Measurements from ENCODE around the gene TIAM1.
A peak's percentile ranks its signal among the peaks of the same experiment; 100 is the strongest.

Gene TIAM1

DNA sequence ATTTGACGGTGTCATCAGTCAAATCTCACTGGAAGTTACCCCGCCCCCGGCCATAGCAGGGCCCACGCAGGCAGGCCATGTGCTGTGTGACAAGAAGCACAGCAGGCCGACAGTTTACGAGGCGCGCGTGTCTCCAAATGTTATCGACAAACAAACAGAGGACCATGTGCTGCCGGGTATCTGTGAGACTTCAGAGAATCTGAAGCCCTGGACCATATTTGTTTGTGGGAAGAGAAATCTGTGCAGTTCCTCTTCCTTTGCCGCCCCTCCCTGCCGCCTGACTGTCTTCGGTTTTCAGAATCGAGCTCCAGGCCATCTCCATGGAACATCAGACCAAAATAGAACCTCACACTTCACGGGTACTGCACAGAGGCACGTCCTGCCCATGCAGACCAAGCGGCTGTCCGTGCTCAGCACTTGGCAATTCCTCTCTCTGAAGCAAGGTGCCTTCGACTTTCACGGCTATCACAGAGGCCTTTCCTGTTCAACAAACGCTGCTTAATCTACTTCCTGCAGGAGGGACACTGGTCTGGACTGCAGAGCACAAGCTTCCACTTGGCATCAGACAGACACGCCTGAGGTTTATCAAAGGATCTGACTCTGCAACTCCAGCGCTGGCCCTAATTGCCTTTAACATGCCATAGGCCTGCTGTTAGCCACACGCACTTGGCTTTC is 170.0 kb downstream of the TIAM1 start:
- Histone ChIP-seq H3K27ac (ENCODE audit: low read depth in 2 of 2, low read length in 2 of 2) (peak overlapping the region; percentile 11 to 34), H3K36me3 (ENCODE audit: control insufficient read depth in 2 of 2, insufficient read depth in 2 of 2, low read length in 2 of 2) (no peaks in the 10 kb centered on the region)

DNA sequence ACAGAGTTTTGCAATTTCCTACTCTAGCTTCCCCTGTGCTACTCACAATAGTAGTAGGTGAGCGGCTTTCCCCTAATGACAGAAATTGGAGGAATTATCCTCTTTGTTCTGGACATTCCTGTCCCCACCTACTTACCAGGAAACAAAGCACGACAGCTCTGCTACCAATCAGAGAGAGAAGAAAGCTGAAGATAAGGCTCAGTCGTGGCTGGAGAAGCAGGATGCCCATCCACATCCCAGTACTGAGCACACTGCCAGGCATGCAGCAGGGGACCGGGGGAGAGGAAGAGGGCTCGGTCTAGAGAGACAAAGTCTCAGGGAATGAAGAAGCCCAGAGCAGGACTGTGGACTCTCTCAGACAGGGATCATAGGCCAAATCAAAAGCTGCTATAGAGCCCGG is 171.7 kb downstream of the TIAM1 start:
- H3K36me3 ChIP-seq (ENCODE audit: control insufficient read depth in 2 of 2, insufficient read depth in 2 of 2, low read length in 2 of 2), result no peaks in the 10 kb centered on the region

More for the DNA sequence above, 170.0 kb downstream of the TIAM1 start:
- no peaks in the 10 kb centered on the region for H3K9me3 ChIP-seq (ENCODE audit: control insufficient read depth in 2 of 2, low read length in 2 of 2)
- H3K4me1 ChIP-seq (ENCODE audit: control insufficient read depth in 2 of 2, insufficient read depth in 2 of 2, low read length in 2 of 2), result peaks cover 0 to 3% of the 10 kb centered on the region in 2 donors
- no peak overlapping the region for H3K4me3 ChIP-seq (ENCODE audit: low read length in 2 of 2)
- peak overlapping the region in 1 of 2 donors; percentile 9 for H3K9ac ChIP-seq (ENCODE audit: low read depth in 1 of 2, low read length in 2 of 2)
- H3K27me3 ChIP-seq (ENCODE audit: control insufficient read depth in 2 of 2, insufficient read depth in 2 of 2, low read length in 2 of 2), result no peaks in the 10 kb centered on the region

DNA sequence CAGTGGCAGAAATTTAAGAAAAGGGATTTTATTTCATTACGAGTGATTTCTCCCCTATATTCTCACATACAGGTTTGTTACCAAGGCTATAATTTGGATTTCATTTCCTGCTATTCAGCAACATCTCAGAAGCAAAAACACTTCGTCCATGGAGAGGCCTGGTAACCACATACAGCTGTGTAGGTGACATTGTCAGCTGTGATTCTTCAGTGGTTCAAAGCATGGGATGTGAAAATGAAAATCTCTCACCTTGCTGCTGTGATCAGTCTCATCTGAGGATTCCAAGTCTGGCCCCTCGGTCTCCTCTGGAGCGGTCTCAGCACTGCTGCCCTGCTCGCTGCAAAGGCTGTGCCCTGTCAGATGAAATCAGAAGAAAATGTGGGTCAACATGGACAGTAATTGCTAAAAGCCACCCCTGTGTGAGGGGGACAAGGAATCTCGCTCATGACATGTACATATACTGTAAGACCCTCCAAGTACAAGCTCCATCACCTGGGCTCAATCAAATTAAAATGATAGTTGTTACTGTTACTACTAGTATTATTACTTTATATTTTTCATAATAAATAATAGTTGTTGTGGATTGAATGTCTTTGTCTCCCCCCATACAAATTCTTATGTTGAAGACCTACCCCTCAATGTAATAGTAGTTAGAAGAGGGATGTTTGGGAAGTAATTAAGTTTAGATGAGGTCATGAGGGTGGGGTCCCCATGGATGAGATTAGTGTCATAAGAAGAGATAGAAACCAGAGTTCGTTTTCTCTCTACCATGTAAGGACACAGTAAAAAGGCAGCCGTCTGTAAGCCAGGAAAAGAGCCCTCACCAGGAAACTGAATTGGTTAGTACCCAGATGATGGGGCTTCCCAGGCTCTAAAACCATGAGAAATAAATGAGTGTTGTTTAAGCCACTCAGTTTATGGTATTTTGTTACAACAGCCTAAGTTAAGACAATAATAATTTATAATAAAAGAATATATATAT is 179.1 kb downstream of the TIAM1 start:
- no peaks in the 10 kb centered on the region for H3K9me3 ChIP-seq (ENCODE audit: control insufficient read depth in 2 of 2, low read length in 2 of 2)
- no peak overlapping the region for H3K9ac ChIP-seq (ENCODE audit: low read depth in 1 of 2, low read length in 2 of 2)
- H3K36me3 ChIP-seq (ENCODE audit: control insufficient read depth in 2 of 2, insufficient read depth in 2 of 2, low read length in 2 of 2), result no peaks in the 10 kb centered on the region
- no peaks in the 10 kb centered on the region for H3K27me3 ChIP-seq (ENCODE audit: control insufficient read depth in 2 of 2, insufficient read depth in 2 of 2, low read length in 2 of 2)
- no peaks in the 10 kb centered on the region for H3K4me1 ChIP-seq (ENCODE audit: control insufficient read depth in 2 of 2, insufficient read depth in 2 of 2, low read length in 2 of 2)
- H3K4me3 ChIP-seq (ENCODE audit: low read length in 2 of 2), result no peak overlapping the region
- H3K27ac ChIP-seq (ENCODE audit: low read depth in 2 of 2, low read length in 2 of 2), result no peak overlapping the region

More for the DNA sequence above, 171.7 kb downstream of the TIAM1 start:
- no peak overlapping the region for H3K4me3 ChIP-seq (ENCODE audit: low read length in 2 of 2)
- no peak overlapping the region for H3K27ac ChIP-seq (ENCODE audit: low read depth in 2 of 2, low read length in 2 of 2)
- no peaks in the 10 kb centered on the region for H3K27me3 ChIP-seq (ENCODE audit: control insufficient read depth in 2 of 2, insufficient read depth in 2 of 2, low read length in 2 of 2)
- H3K4me1 ChIP-seq (ENCODE audit: control insufficient read depth in 2 of 2, insufficient read depth in 2 of 2, low read length in 2 of 2), result peaks cover 0 to 3% of the 10 kb centered on the region in 2 donors
- H3K9me3 ChIP-seq (ENCODE audit: control insufficient read depth in 2 of 2, low read length in 2 of 2), result no peaks in the 10 kb centered on the region
- no peak overlapping the region for H3K9ac ChIP-seq (ENCODE audit: low read depth in 1 of 2, low read length in 2 of 2)

DNA sequence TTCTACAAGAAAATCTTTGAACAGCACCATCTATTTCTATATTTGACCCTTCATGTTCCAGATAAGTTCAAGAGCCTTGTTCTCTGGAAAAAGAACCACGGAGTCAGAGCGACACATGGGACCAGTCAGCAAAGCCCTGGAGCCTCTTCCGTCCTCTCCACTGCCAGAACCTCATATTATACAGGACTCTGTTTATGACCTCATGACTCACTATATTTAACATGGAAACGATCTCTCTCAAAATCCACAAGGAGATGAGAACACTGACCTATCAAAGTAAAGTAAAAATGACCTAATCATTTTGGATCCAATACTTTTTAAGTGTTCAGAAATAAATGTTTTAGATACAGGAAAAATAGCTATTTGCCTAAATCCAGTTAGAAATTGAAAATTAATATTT is 181.2 kb downstream of the TIAM1 start:
- no peaks in the 10 kb centered on the region for H3K4me1 ChIP-seq (ENCODE audit: control insufficient read depth in 2 of 2, insufficient read depth in 2 of 2, low read length in 2 of 2)
- no peaks in the 10 kb centered on the region for H3K9me3 ChIP-seq (ENCODE audit: control insufficient read depth in 2 of 2, low read length in 2 of 2)
- no peak overlapping the region for H3K27ac ChIP-seq (ENCODE audit: low read depth in 2 of 2, low read length in 2 of 2)
- H3K27me3 ChIP-seq (ENCODE audit: control insufficient read depth in 2 of 2, insufficient read depth in 2 of 2, low read length in 2 of 2), result no peaks in the 10 kb centered on the region
- no peaks in the 10 kb centered on the region for H3K36me3 ChIP-seq (ENCODE audit: control insufficient read depth in 2 of 2, insufficient read depth in 2 of 2, low read length in 2 of 2)
- no peak overlapping the region for H3K4me3 ChIP-seq (ENCODE audit: low read length in 2 of 2)
- no peak overlapping the region for H3K9ac ChIP-seq (ENCODE audit: low read depth in 1 of 2, low read length in 2 of 2)

DNA sequence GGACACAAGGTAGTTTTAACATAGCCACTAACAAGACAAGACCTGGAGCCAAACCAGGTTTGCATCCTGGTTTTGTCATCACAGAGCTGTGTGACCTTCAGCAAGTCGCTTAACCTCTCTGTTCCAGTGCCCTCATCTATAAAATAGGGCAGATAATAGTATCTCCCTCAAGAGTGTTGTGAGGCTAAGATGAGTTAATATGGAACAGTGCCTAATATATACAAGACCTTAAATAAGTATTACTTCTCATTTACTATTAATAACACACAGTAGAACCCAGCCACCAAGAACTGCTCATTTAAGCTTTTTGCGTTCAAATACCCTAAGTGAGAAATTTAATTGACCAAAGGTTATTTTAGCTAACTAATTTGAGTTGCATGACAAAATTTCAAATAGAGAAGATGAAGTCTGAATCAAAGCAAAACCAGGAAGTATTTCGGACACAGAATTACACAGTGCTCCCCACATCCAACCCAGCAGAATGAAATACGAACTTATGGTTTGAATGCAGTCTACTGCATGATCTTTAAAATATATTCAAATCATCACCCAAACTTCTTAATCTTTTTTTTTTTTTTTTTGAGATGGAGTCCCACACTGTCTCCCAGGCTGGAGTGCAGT is 181.9 kb downstream of the TIAM1 start:
- no peaks in the 10 kb centered on the region for H3K27me3 ChIP-seq (ENCODE audit: control insufficient read depth in 2 of 2, insufficient read depth in 2 of 2, low read length in 2 of 2)
- H3K9ac ChIP-seq (ENCODE audit: low read depth in 1 of 2, low read length in 2 of 2), result no peak overlapping the region
- H3K9me3 ChIP-seq (ENCODE audit: control insufficient read depth in 2 of 2, low read length in 2 of 2), result no peaks in the 10 kb centered on the region
- H3K4me3 ChIP-seq (ENCODE audit: low read length in 2 of 2), result no peak overlapping the region
- H3K4me1 ChIP-seq (ENCODE audit: control insufficient read depth in 2 of 2, insufficient read depth in 2 of 2, low read length in 2 of 2), result no peaks in the 10 kb centered on the region
- H3K36me3 ChIP-seq (ENCODE audit: control insufficient read depth in 2 of 2, insufficient read depth in 2 of 2, low read length in 2 of 2), result no peaks in the 10 kb centered on the region
- H3K27ac ChIP-seq (ENCODE audit: low read depth in 2 of 2, low read length in 2 of 2), result no peak overlapping the region

DNA sequence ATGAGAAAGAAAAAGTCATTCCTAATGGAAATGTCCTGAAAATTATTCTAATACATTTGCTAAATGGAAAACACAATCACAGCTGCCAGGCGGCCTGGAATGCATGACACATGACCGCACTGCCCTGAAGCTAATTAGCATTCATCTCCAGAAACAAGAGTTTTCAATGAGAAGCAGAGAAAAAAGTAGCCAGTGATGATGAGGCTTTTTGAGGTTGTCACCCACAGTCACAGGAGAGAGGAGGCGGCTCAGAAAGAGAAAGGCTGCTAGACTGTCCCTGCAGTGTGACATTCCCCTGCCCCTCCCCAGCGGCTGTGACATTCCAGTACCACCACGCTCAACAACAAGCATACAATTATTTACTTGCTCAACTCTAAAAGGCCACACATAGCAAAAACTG is 182.9 kb downstream of the TIAM1 start:
- Histone ChIP-seq H3K9ac (ENCODE audit: low read depth in 1 of 2, low read length in 2 of 2) (no peak overlapping the region), H3K4me3 (ENCODE audit: low read length in 2 of 2) (no peak overlapping the region), H3K36me3 (ENCODE audit: control insufficient read depth in 2 of 2, insufficient read depth in 2 of 2, low read length in 2 of 2) (no peaks in the 10 kb centered on the region), H3K27ac (ENCODE audit: low read depth in 2 of 2, low read length in 2 of 2) (no peak overlapping the region), H3K4me1 (ENCODE audit: control insufficient read depth in 2 of 2, insufficient read depth in 2 of 2, low read length in 2 of 2) (no peaks in the 10 kb centered on the region), H3K9me3 (ENCODE audit: control insufficient read depth in 2 of 2, low read length in 2 of 2) (no peaks in the 10 kb centered on the region), H3K27me3 (ENCODE audit: control insufficient read depth in 2 of 2, insufficient read depth in 2 of 2, low read length in 2 of 2) (no peaks in the 10 kb centered on the region)

DNA sequence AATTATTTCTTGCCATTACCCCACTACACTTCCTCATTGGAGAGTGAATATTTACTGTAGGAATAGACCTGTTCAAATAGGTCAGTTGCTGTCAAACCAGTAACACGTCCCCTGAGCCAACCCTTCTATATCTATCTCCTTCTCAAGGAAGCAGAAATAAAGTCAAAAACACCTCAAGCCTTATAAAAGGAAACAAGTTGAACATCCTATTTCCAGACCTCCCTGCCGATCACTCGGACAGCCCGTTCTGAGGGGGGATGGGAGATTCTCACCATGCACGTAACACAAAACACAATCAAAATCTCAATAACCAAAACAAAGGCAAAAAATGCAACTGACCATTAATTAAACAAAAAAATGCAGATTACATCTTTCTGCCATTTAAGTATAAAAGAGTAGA is 184.3 kb downstream of the TIAM1 start:
- Histone ChIP-seq H3K4me3 (ENCODE audit: low read length in 2 of 2) (no peak overlapping the region), H3K27ac (ENCODE audit: low read depth in 2 of 2, low read length in 2 of 2) (no peak overlapping the region), H3K27me3 (ENCODE audit: control insufficient read depth in 2 of 2, insufficient read depth in 2 of 2, low read length in 2 of 2) (no peaks in the 10 kb centered on the region), H3K9ac (ENCODE audit: low read depth in 1 of 2, low read length in 2 of 2) (no peak overlapping the region), H3K4me1 (ENCODE audit: control insufficient read depth in 2 of 2, insufficient read depth in 2 of 2, low read length in 2 of 2) (no peaks in the 10 kb centered on the region), H3K9me3 (ENCODE audit: control insufficient read depth in 2 of 2, low read length in 2 of 2) (no peaks in the 10 kb centered on the region), H3K36me3 (ENCODE audit: control insufficient read depth in 2 of 2, insufficient read depth in 2 of 2, low read length in 2 of 2) (no peaks in the 10 kb centered on the region)

DNA sequence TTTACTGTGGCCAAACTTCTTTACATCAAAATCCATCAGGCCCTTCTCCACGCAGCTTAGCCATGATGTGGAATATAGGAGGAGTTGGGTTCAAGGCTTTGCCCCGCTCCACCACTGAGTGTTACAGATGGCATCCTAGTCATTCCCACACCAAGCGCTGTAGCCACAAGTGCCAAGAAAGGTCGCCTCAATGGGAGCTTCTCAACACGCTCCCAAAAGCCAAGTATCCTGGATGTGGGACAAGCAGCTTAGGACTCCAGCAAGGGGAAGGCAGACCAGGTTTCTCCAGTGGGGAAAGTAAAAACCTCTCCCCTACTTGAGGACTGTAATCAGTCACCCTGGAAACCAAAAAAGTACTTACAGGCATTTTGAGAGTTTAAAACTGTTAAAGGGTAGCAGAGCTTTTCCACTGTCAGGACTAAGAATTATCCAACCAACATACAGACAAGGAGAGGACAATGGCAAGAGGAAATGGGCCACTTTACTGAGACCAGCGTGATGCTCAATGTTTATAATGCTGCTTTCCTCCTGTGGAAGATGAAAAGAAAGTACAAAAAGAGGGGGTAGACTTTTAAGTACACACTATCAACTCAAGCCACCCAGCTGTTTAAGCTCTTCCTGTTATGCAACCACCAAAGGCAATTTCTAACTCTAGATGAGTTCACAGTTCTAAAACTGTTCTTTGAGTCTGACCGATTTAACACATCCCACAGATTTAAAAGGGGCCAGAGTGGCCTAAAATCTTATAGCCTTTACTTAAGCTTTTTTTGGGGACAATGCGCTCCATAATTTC is 185.1 kb downstream of the TIAM1 start:
- H3K4me1 ChIP-seq (ENCODE audit: control insufficient read depth in 2 of 2, insufficient read depth in 2 of 2, low read length in 2 of 2), result no peaks in the 10 kb centered on the region
- H3K27ac ChIP-seq (ENCODE audit: low read depth in 2 of 2, low read length in 2 of 2), result no peak overlapping the region
- no peak overlapping the region for H3K9ac ChIP-seq (ENCODE audit: low read depth in 1 of 2, low read length in 2 of 2)
- H3K4me3 ChIP-seq (ENCODE audit: low read length in 2 of 2), result no peak overlapping the region
- H3K36me3 ChIP-seq (ENCODE audit: control insufficient read depth in 2 of 2, insufficient read depth in 2 of 2, low read length in 2 of 2), result no peaks in the 10 kb centered on the region
- no peaks in the 10 kb centered on the region for H3K27me3 ChIP-seq (ENCODE audit: control insufficient read depth in 2 of 2, insufficient read depth in 2 of 2, low read length in 2 of 2)
- H3K9me3 ChIP-seq (ENCODE audit: control insufficient read depth in 2 of 2, low read length in 2 of 2), result no peaks in the 10 kb centered on the region

DNA sequence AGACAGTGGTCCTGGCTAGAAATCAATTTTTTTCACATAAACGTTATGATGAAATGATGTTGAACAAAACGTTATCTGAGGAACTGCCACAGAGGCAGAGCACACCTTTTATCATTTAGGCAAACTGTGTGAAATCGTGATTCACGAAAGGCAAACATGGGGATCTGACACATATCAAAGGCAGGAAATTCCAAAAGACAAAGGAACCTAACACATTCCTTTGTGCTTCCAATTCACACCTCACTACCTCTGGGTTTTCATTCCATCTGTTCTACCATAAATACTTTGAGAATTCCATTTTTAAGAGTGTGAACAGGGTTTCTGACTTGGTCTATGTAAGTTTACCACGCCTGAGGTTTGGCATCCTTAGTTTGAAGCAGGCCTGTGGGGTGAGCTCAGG is 186.3 kb downstream of the TIAM1 start:
- Histone ChIP-seq H3K4me3 (ENCODE audit: low read length in 2 of 2) (no peak overlapping the region), H3K27ac (ENCODE audit: low read depth in 2 of 2, low read length in 2 of 2) (no peak overlapping the region), H3K4me1 (ENCODE audit: control insufficient read depth in 2 of 2, insufficient read depth in 2 of 2, low read length in 2 of 2) (no peaks in the 10 kb centered on the region), H3K9ac (ENCODE audit: low read depth in 1 of 2, low read length in 2 of 2) (no peak overlapping the region), H3K9me3 (ENCODE audit: control insufficient read depth in 2 of 2, low read length in 2 of 2) (no peaks in the 10 kb centered on the region), H3K36me3 (ENCODE audit: control insufficient read depth in 2 of 2, insufficient read depth in 2 of 2, low read length in 2 of 2) (no peaks in the 10 kb centered on the region), H3K27me3 (ENCODE audit: control insufficient read depth in 2 of 2, insufficient read depth in 2 of 2, low read length in 2 of 2) (no peaks in the 10 kb centered on the region)
